ENCODE results near the gene MYLIP. TPM values are rescaled to one million over a fixed set of nuclear protein-coding genes. Genes with fewer than 3 reads are reported as not detected.

MYLIP gene
- total and polyA plus RNA-seq, 2 experiments from 2014 or later: 26.7 to 33.8 TPM

- Mint-ChIP-seq H3K9me3 (no peaks in the 10 kb centered on the region), H3K27me3 (ENCODE audit: insufficient read depth, low read depth, poor library complexity) (no peaks in the 10 kb centered on the region), H3K4me1 (peaks cover 15% of the 10 kb centered on the region), H3K27ac (no peak overlapping the region), H3K4me3 (no peak overlapping the region), H3K36me3 (ENCODE audit: low read depth) (no peaks in the 10 kb centered on the region)
- H2AFZ ChIP-seq: no peak overlapping the region
- no peak overlapping the region for H3K27ac ChIP-seq (ENCODE audit: low read depth)
- no peaks in the 10 kb centered on the region for H4K20me1 ChIP-seq (replicated peaks; ENCODE audit: insufficient read depth)
- H3K27me3 ChIP-seq (ENCODE audit: insufficient read depth): no peaks in the 10 kb centered on the region
- DNase-seq (ENCODE audit: low spot score) (no peak), ATAC-seq (no peak)
- H3K4me3 ChIP-seq: no peak overlapping the region
- no peaks in the 10 kb centered on the region for H3F3A ChIP-seq (replicated peaks; ENCODE audit: low read depth)
- peaks cover 6% of the 10 kb centered on the region; the same call in 1 of the 2 replicates for H3K4me1 ChIP-seq (ENCODE audit: insufficient read depth)
- TF ChIP-seq ZNF462 (CRISPR knock-in tag; IDR thresholded peaks at IDR 0.05) (no peak), STAT1 (IDR thresholded peaks at IDR 0.05; ENCODE audit: unreplicated experiment) (no peak), POLR2AphosphoS5 (IDR thresholded peaks at IDR 0.05; ENCODE audit: low read depth) (no peak), ZNF114 (CRISPR knock-in tag; IDR thresholded peaks at IDR 0.05) (no peak), EZH2 (IDR thresholded peaks at IDR 0.05; ENCODE audit: low read depth, unreplicated experiment) (no peak), ZNF331 (CRISPR knock-in tag; IDR thresholded peaks at IDR 0.05; ENCODE audit: low read depth) (no peak), EZH2phosphoT487 (IDR thresholded peaks at IDR 0.05; ENCODE audit: unreplicated experiment) (no peak), JUNB (IDR thresholded peaks at IDR 0.05; ENCODE audit: unreplicated experiment) (no peak), REST (IDR thresholded peaks at IDR 0.05; ENCODE audit: unreplicated experiment) (no peak), NANOG (IDR thresholded peaks at IDR 0.05; ENCODE audit: borderline replicate concordance) (no peak)
- TF ChIP-seq, protein P1, sequence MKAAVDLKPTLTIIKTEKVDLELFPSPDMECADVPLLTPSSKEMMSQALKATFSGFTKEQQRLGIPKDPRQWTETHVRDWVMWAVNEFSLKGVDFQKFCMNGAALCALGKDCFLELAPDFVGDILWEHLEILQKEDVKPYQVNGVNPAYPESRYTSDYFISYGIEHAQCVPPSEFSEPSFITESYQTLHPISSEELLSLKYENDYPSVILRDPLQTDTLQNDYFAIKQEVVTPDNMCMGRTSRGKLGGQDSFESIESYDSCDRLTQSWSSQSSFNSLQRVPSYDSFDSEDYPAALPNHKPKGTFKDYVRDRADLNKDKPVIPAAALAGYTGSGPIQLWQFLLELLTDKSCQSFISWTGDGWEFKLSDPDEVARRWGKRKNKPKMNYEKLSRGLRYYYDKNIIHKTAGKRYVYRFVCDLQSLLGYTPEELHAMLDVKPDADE (IDR thresholded peaks at IDR 0.05): no peak
- H3K36me3 ChIP-seq (ENCODE audit: insufficient read depth): no peaks in the 10 kb centered on the region
- H3K79me2 ChIP-seq (replicated peaks; ENCODE audit: insufficient read depth): no peaks in the 10 kb centered on the region
- no peak overlapping the region for H3K4me2 ChIP-seq
- peaks cover 4% of the 10 kb centered on the region; the same call in 1 of the 2 replicates for H3K9me2 ChIP-seq (ENCODE audit: insufficient read depth)
Measured at GRCh38 chr6:16166871-16167608, 38.2 kb downstream of the MYLIP start.
